Measurements from ENCODE around the gene PARP3.

Gene PARP3

GRCh38 chr3:51933471-51934138 is 8.6 kb upstream of the PARP3 start:
- no peak overlapping the region for H3K4me3 ChIP-seq (ENCODE audit: low read depth, low read length)
- DNase-seq (ENCODE audit: low read depth): no peak
- TF ChIP-seq MYC (IDR thresholded peaks at IDR 0.05; ENCODE audit: low read depth, low read length) (no peak), MAX (IDR thresholded peaks at IDR 0.05; ENCODE audit: low read depth, low read length) (no peak), POLR2A (IDR thresholded peaks at IDR 0.05; ENCODE audit: extremely low read depth, insufficient read length) (no peak), CTCF (IDR thresholded peaks at IDR 0.05; ENCODE audit: low read depth, low read length) (no peak)

GRCh38 chr3:51934139-51934850 is 7.9 kb upstream of the PARP3 start:
- no peak overlapping the region for H3K4me3 ChIP-seq (ENCODE audit: low read depth, low read length)
- DNase-seq (ENCODE audit: low read depth): no peak
- TF ChIP-seq CTCF (IDR thresholded peaks at IDR 0.05; ENCODE audit: low read depth, low read length) (no peak), POLR2A (IDR thresholded peaks at IDR 0.05; ENCODE audit: extremely low read depth, insufficient read length) (no peak), MAX (IDR thresholded peaks at IDR 0.05; ENCODE audit: low read depth, low read length) (no peak), MYC (IDR thresholded peaks at IDR 0.05; ENCODE audit: low read depth, low read length) (no peak)

- H3K4me3 ChIP-seq (ENCODE audit: low read depth, low read length): no peak overlapping the region
- TF ChIP-seq MYC (IDR thresholded peaks at IDR 0.05; ENCODE audit: low read depth, low read length) (no peak), MAX (IDR thresholded peaks at IDR 0.05; ENCODE audit: low read depth, low read length) (no peak), POLR2A (IDR thresholded peaks at IDR 0.05; ENCODE audit: extremely low read depth, insufficient read length) (no peak), CTCF (IDR thresholded peaks at IDR 0.05; ENCODE audit: low read depth, low read length) (no peak)
- no peak for DNase-seq (ENCODE audit: low read depth)
These were observed 6.9 kb upstream of the PARP3 start for GRCh38 chr3:51934991-51935885.

- H3K4me3 ChIP-seq (ENCODE audit: low read depth, low read length): no peak overlapping the region
- TF ChIP-seq CTCF (IDR thresholded peaks at IDR 0.05; ENCODE audit: low read depth, low read length) (no peak), MAX (IDR thresholded peaks at IDR 0.05; ENCODE audit: low read depth, low read length) (no peak), MYC (IDR thresholded peaks at IDR 0.05; ENCODE audit: low read depth, low read length) (no peak), POLR2A (IDR thresholded peaks at IDR 0.05; ENCODE audit: extremely low read depth, insufficient read length) (no peak)
- no peak for DNase-seq (ENCODE audit: low read depth)
These were observed 6.0 kb upstream of the PARP3 start for GRCh38 chr3:51935886-51936755.

- TF ChIP-seq CTCF (IDR thresholded peaks at IDR 0.05; ENCODE audit: low read depth, low read length) (no peak), POLR2A (IDR thresholded peaks at IDR 0.05; ENCODE audit: extremely low read depth, insufficient read length) (no peak), MYC (IDR thresholded peaks at IDR 0.05; ENCODE audit: low read depth, low read length) (no peak), MAX (IDR thresholded peaks at IDR 0.05; ENCODE audit: low read depth, low read length) (no peak)
- H3K4me3 ChIP-seq (ENCODE audit: low read depth, low read length): no peak overlapping the region
- DNase-seq (ENCODE audit: low read depth): no peak
These were observed 5.1 kb upstream of the PARP3 start for GRCh38 chr3:51937014-51937413.

Measured in NB4 (cell line).